ENCODE measurements around the gene RBPJ. TPM values are rescaled to one million over a fixed set of nuclear protein-coding genes. Genes with fewer than 3 reads are reported as not detected.
A peak's percentile ranks its signal among the peaks of the same experiment; 100 is the strongest.

The RBPJ gene
- polyA plus RNA-seq, 1 of the 3 experiments (the other 2 are of a cell fraction), result 13.8 TPM

- Histone ChIP-seq H3K27me3 (ENCODE audit: insufficient read depth) (no peaks in the 10 kb centered on the region), H3K36me3 (replicated peaks in 1 of 2; ENCODE audit: control insufficient read depth in 1 of 2, insufficient read depth in 2 of 2, low read length in 1 of 2) (no peaks in the 10 kb centered on the region), H3K9ac (no peak overlapping the region), H3F3A (replicated peaks; ENCODE audit: insufficient read depth) (no peaks in the 10 kb centered on the region), H3K4me1 (ENCODE audit: control insufficient read depth in 1 of 2, insufficient read depth in 2 of 2, low read depth in 1 of 2, low read length in 1 of 2) (no peaks in the 10 kb centered on the region), H3K9me2 (no peaks in the 10 kb centered on the region), H3K27ac (ENCODE audit: low read depth in 2 of 2, low read length in 1 of 2) (no peak overlapping the region), H4K20me1 (ENCODE audit: insufficient read depth) (no peaks in the 10 kb centered on the region), H3K9me3 (no peaks in the 10 kb centered on the region), H3K79me2 (ENCODE audit: insufficient read depth) (no peaks in the 10 kb centered on the region), H3K4me2 (no peak overlapping the region; the same call in 1 of the 2 replicates), H3K4me3 (ENCODE audit: low read depth in 2 of 2, low read length in 1 of 2) (no peak overlapping the region; a peak in 1 of 4 replicates), H2AFZ (ENCODE audit: low read depth) (no peak overlapping the region)
- TF ChIP-seq RAD21 (IDR thresholded peaks at IDR 0.05; ENCODE audit: low read length), result peak; percentile 79
- TF ChIP-seq MXI1 (IDR thresholded peaks at IDR 0.05; ENCODE audit: low read depth, low read length), result no peak
- TF ChIP-seq, protein P1, sequence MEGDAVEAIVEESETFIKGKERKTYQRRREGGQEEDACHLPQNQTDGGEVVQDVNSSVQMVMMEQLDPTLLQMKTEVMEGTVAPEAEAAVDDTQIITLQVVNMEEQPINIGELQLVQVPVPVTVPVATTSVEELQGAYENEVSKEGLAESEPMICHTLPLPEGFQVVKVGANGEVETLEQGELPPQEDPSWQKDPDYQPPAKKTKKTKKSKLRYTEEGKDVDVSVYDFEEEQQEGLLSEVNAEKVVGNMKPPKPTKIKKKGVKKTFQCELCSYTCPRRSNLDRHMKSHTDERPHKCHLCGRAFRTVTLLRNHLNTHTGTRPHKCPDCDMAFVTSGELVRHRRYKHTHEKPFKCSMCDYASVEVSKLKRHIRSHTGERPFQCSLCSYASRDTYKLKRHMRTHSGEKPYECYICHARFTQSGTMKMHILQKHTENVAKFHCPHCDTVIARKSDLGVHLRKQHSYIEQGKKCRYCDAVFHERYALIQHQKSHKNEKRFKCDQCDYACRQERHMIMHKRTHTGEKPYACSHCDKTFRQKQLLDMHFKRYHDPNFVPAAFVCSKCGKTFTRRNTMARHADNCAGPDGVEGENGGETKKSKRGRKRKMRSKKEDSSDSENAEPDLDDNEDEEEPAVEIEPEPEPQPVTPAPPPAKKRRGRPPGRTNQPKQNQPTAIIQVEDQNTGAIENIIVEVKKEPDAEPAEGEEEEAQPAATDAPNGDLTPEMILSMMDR (IDR thresholded peaks at IDR 0.05), result peak; percentile 76
- TF ChIP-seq USF1 (IDR thresholded peaks at IDR 0.05; ENCODE audit: borderline replicate concordance, low read depth), result no peak
- no peak for TF ChIP-seq MEF2A (IDR thresholded peaks at IDR 0.05; ENCODE audit: borderline replicate concordance, low read depth)
- no peak for TF ChIP-seq FOXJ3 (CRISPR knock-in tag; IDR thresholded peaks at IDR 0.05)
- TF ChIP-seq SMC3 (IDR thresholded peaks at IDR 0.05; ENCODE audit: low read depth, low read length), result peak; percentile 80
- TF ChIP-seq, protein P2, sequence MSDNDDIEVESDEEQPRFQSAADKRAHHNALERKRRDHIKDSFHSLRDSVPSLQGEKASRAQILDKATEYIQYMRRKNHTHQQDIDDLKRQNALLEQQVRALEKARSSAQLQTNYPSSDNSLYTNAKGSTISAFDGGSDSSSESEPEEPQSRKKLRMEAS (IDR thresholded peaks at IDR 0.05; ENCODE audit: low read depth), result no peak
- no peak for TF ChIP-seq USF2 (IDR thresholded peaks at IDR 0.05; ENCODE audit: borderline replicate concordance, low read depth, low read length)
- no peak for TF ChIP-seq NFIC (IDR thresholded peaks at IDR 0.05; ENCODE audit: borderline replicate concordance)
- TF ChIP-seq ZBTB33 (IDR thresholded peaks at IDR 0.05; ENCODE audit: borderline replicate concordance, low read depth), result no peak
- TF ChIP-seq RFX5 (IDR thresholded peaks at IDR 0.05; ENCODE audit: low read length), result no peak
- no peak for TF ChIP-seq POLR2AphosphoS5 (IDR thresholded peaks at IDR 0.05; ENCODE audit: low read depth, low read length)
- 25% methylated on average over 19 of the region's 19 CpGs for WGBS (ENCODE audit: low lambda C conversion rate)
- DNase-seq, result peak; percentile 56
- ChIA-PET CTCF (interaction anchor here (0.7 to 7.8 kb wide), 16 partner anchors 10 to 549 kb away, joined by 3 to 43 read pairs (median 3); partner anchors contain the start of gene TBC1D19), POLR2A (no interaction called here)
Measured at GRCh38 chr4:26459054-26459755, 138.4 kb downstream of the RBPJ start.
